Kidney (tissue), 14 donors: ENCODE results near the gene PACSIN2. TPM values are rescaled to one million over a fixed set of nuclear protein-coding genes. Genes with fewer than 3 reads are reported as not detected.

Experiments used
- DNase-seq, 5 donors: peaks; one replicate each; pipeline ENCODE4 v3.0.0-alpha.2; 2013 to 2020
- FAIRE-seq: peaks from 2 replicates; lab custom pipeline; 2012; peaks lifted over from hg19 to GRCh38; lab: Jason Lieb, UNC
- H3K27ac ChIP-seq, 2 donors: one replicate each; pipeline ENCODE4 v1.7.0; 2013; ENCODE audit warnings: low read depth in 2 of 2, low read length in 2 of 2, inconsistent platforms in 1 of 2
- H3K27me3 ChIP-seq: one replicate; pipeline ENCODE4 v1.7.1; 2013; ENCODE audit warnings: low read length, inconsistent platforms; ENCODE audit not compliant: control insufficient read depth, insufficient read depth
- H3K36me3 ChIP-seq, 3 donors: one replicate each; pipeline versions ENCODE4 v1.7.0 to v1.7.1; 2013; ENCODE audit warnings: low read length in 3 of 3, control low read depth in 1 of 3, inconsistent platforms in 1 of 3; ENCODE audit not compliant: insufficient read depth in 3 of 3, control insufficient read depth in 2 of 3
- H3K4me1 ChIP-seq, 3 donors: one replicate each; pipeline versions ENCODE4 v1.7.0 to v1.7.1; 2013; ENCODE audit warnings: low read length in 3 of 3, inconsistent platforms in 1 of 3, low read depth in 1 of 3; ENCODE audit not compliant: control insufficient read depth in 2 of 3, insufficient read depth in 2 of 3
- H3K4me3 ChIP-seq, 3 donors: one replicate each; pipeline versions ENCODE4 v1.7.0 to v1.8.1; 2013; ENCODE audit warnings: low read length in 3 of 3, control low read depth in 1 of 3, inconsistent platforms in 1 of 3
- H3K9ac ChIP-seq, 3 donors: one replicate each; pipeline versions ENCODE4 v1.7.0 to v1.7.1; 2013; ENCODE audit warnings: low read length in 3 of 3, control low read depth in 1 of 3, inconsistent platforms in 1 of 3
- H3K9me3 ChIP-seq, 3 donors: one replicate each; pipeline versions ENCODE4 v1.7.0 to v1.7.1; 2013; ENCODE audit warnings: low read length in 3 of 3, control low read depth in 1 of 3, inconsistent platforms in 1 of 3; ENCODE audit not compliant: control insufficient read depth in 2 of 3, insufficient read depth in 1 of 3
- intact Hi-C: fragments of 100-400 bp; cut with DNase I; formaldehyde crosslinking; loops from one replicate; pipeline ENCODE4 v1.11.1; 2022
- polyA plus RNA-seq: library from polyadenylated mRNA; stranded (reverse); fragments of 350-450 nt; fragmentation: Illumina TruSeq; extraction: RNeasy Lipid Tissue Mini Kit (QIAGEN cat#74804); gene quantifications from one replicate; pipeline ENCODE4 v1.2.3, GENCODE V29; 2014; ENCODE audit warnings: low read depth, low replicate concordance; ENCODE audit not compliant: insufficient read depth
- total RNA-seq: library from RNA; stranded (reverse); fragmentation: NEBNext Ultra II Directional; extraction: Animal tissue kit (Norgen Biotek cat#: 25700); gene quantifications from one replicate; pipeline ENCODE4 v1.2.1, GENCODE V29; 2021
- TF ChIP-seq, protein P1 (sequence below): IDR thresholded peaks from 3 replicates; pipeline ENCODE4 v1.5.1; 2012; ENCODE audit warnings: mild to moderate bottlenecking, moderate library complexity, borderline replicate concordance; ENCODE audit not compliant: insufficient read depth; ENCODE audit errors: extremely low read depth
- donor health status: control.
- donor health status: control.
- donor health status: control.
- donor health status: control.
- donor health status: control.
- donor health status: DM: yes; HTN: yes; CAD: no.
- donor health status: Normal renal cell carcinoma (clear cell type).

Gene PACSIN2
- total and polyA plus RNA-seq, 2 donors from 2014 or later: 56.3 to 105 TPM

DNA sequence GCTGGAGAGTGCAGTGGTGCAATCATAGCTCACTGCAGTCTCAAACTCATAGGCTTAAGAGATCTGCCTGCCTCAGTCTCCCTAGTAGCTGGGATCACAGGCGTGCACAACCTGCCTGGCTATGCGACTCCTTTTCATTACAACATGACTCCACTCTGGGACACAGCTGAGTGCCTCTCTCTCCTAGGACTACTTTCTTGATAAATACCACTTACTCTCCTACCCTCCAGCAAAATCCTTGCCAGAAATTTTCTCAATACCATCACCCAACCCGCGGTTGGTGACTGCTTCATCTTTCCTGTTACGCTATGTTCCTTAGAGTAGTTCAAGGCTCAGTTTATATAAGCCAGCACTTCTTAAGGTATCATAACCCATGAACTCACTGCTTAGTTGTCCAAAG is 184.8 kb downstream of the PACSIN2 start:
- Histone ChIP-seq H3K9ac (no peak overlapping the region), H3K4me3 (no peak overlapping the region), H3K4me1 (no peaks in the 10 kb centered on the region), H3K27ac (no peak overlapping the region), H3K9me3 (no peaks in the 10 kb centered on the region), H3K36me3 (peaks cover 2 to 41% (median 25%) of the 10 kb centered on the region in 3 donors), H3K27me3 (no peaks in the 10 kb centered on the region)
- DNase-seq (no peak), FAIRE-seq (no peak)
- intact Hi-C loops: no loop called here
- TF ChIP-seq, protein P1, sequence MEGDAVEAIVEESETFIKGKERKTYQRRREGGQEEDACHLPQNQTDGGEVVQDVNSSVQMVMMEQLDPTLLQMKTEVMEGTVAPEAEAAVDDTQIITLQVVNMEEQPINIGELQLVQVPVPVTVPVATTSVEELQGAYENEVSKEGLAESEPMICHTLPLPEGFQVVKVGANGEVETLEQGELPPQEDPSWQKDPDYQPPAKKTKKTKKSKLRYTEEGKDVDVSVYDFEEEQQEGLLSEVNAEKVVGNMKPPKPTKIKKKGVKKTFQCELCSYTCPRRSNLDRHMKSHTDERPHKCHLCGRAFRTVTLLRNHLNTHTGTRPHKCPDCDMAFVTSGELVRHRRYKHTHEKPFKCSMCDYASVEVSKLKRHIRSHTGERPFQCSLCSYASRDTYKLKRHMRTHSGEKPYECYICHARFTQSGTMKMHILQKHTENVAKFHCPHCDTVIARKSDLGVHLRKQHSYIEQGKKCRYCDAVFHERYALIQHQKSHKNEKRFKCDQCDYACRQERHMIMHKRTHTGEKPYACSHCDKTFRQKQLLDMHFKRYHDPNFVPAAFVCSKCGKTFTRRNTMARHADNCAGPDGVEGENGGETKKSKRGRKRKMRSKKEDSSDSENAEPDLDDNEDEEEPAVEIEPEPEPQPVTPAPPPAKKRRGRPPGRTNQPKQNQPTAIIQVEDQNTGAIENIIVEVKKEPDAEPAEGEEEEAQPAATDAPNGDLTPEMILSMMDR: no peak

DNA sequence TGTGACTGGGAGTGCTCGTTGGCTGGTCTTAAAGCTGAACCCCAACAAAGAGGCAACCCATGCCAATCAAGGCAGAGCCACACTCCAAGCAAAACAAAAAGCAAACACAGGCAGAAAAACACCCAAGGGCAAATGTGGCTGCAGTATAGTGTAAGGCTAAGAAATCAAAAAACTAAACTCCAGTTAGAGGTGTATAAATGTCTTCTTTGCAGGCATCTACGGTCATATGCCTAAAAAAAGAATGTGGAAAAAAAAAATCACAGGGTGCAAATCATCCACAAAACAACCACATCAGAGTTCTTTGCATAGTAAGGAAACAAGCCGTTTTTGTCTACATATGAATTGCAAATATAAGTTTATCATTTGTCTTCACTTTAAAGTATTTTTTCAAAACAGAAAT is 185.6 kb downstream of the PACSIN2 start:
- intact Hi-C loops: no loop called here
- TF ChIP-seq, protein P1: no peak
- Histone ChIP-seq H3K9me3 (no peaks in the 10 kb centered on the region), H3K4me1 (no peaks in the 10 kb centered on the region), H3K9ac (no peak overlapping the region), H3K27me3 (no peaks in the 10 kb centered on the region), H3K4me3 (no peak overlapping the region), H3K27ac (no peak overlapping the region), H3K36me3 (peaks cover 2 to 41% (median 19%) of the 10 kb centered on the region in 3 donors)
- FAIRE-seq (no peak), DNase-seq (no peak)

DNA sequence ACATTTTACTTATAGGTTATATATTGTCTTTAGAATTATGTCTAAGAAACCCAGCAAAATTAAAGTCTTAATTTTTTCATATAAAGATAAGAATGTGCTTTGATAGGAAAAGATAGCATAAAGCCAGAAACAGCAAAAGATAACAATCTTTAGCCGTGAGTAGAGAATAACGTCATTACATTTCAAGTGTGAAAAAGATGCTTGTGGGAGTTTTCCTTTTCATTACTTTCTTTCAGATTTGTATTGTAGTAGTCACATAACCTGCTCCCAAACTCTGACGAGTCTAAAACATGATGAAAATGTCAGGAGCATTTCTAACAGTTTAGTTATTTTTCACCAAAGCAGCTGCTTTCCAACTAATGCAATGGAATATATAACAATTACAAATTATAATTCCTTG is 189.2 kb downstream of the PACSIN2 start:
- TF ChIP-seq, protein P1: no peak
- intact Hi-C loops: no loop called here
- FAIRE-seq (no peak), DNase-seq (no peak)
- no peaks in the 10 kb centered on the region for H3K27me3 ChIP-seq
- no peak overlapping the region for H3K27ac ChIP-seq
- H3K4me3 ChIP-seq: no peak overlapping the region
- no peaks in the 10 kb centered on the region for H3K4me1 ChIP-seq
- no peak overlapping the region for H3K9ac ChIP-seq
- H3K36me3 ChIP-seq: peaks cover 0 to 24% (median 14%) of the 10 kb centered on the region in 3 donors
- no peaks in the 10 kb centered on the region for H3K9me3 ChIP-seq

DNA sequence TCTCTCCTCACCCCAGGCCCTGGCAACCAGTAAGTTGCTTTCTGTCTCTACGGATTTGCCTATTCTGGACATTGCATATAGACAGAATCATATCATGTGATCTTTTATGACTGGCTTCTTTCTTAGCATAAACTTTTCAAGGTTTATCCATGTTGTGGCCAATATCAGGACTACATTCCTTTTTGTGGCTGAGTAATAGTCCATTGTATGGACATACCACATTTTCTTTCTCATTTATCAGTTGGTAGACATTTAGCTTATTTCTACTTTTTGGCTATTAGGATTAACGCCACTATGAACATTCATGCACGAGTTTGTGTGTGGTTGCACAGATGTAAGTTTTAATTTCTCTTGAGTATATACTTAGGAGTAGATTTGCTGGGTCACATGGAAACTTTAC is 193.6 kb downstream of the PACSIN2 start:
- Histone ChIP-seq H3K9me3 (no peaks in the 10 kb centered on the region), H3K4me3 (no peak overlapping the region), H3K27me3 (no peaks in the 10 kb centered on the region), H3K4me1 (peaks cover 0 to 11% (median 8%) of the 10 kb centered on the region in 3 donors), H3K36me3 (peaks cover 0 to 16% (median 10%) of the 10 kb centered on the region in 3 donors), H3K27ac (no peak overlapping the region), H3K9ac (no peak overlapping the region)
- TF ChIP-seq, protein P1: no peak
- intact Hi-C loops: no loop called here
- no peak for FAIRE-seq
- no peak for DNase-seq
